Femur (tissue), 1 donor: ENCODE results near the gene SLC22A23.
A peak's percentile ranks its signal among the peaks of the same experiment; 100 is the strongest.

ENCODE experiments used
- DNase-seq: peaks from one replicate; pipeline ENCODE4 v3.0.0-alpha.2; 2017

SLC22A23 gene

GRCh38 chr6:3293271-3294155 is 163.3 kb downstream of the SLC22A23 start:
- DNase-seq, result peak; percentile 13

DNA sequence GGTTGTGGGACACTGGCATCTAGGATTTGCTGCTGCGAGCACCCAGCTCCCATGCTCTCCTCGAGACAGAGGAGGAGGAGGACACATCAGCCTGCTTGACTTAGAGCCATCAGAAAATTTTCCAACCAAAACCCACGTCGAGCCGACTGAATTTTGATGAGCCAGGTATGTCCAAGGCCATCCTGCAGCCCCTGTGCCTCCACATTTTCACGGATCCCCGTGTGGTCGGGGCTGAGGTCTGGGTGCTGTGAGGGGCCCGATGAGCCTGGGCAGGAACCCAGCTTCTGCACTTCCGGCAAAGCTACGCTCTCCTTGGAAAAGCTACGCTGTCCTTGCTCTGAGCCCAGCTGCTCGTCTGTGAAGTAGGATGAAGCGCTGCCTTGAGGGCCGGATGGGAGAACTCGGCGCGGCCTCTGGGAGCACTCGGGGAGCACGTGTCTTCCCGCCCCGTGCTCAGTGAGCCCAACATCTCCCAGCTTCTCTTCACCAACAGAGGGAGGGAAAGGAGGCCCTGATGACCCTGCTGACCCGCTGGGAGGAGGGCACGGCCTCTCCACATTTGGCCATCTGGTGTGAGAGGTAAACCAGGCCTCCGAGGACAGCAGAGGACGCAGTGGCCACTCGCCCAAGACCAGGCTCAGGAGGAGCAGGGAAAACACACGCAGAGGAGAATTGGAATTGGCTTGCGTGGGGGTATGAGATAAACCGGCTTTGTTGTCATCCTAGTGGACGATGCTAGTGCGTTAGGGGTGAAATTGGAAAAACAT is 164.2 kb downstream of the SLC22A23 start:
- DNase-seq, result peak; percentile 19

DNA sequence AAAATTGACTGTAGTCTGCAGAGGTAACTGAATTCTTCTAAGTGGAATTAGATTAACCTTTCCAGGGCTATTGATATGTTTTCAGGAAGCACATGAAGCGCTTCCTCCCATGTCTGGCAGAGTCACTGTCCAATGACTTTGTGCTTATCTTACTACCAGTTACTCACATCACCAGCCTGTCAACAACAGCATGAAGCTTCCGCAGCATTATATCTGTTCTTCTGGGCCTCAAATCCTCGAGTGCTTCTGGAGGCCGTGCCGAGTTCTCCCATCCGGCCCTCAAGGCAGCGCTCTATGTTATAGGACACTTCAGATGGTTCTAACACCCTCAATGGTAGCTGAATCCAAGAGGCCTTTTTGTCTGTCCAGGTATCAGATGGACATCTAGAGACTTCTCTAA is 164.9 kb downstream of the SLC22A23 start:
- peak; percentile 16 for DNase-seq

GRCh38 chr6:3291346-3291745 is 165.5 kb downstream of the SLC22A23 start:
- no peak for DNase-seq

- peak; percentile 6 for DNase-seq
Observed at GRCh38 chr6:3290931-3291211, 166.0 kb downstream of the SLC22A23 start.

DNA sequence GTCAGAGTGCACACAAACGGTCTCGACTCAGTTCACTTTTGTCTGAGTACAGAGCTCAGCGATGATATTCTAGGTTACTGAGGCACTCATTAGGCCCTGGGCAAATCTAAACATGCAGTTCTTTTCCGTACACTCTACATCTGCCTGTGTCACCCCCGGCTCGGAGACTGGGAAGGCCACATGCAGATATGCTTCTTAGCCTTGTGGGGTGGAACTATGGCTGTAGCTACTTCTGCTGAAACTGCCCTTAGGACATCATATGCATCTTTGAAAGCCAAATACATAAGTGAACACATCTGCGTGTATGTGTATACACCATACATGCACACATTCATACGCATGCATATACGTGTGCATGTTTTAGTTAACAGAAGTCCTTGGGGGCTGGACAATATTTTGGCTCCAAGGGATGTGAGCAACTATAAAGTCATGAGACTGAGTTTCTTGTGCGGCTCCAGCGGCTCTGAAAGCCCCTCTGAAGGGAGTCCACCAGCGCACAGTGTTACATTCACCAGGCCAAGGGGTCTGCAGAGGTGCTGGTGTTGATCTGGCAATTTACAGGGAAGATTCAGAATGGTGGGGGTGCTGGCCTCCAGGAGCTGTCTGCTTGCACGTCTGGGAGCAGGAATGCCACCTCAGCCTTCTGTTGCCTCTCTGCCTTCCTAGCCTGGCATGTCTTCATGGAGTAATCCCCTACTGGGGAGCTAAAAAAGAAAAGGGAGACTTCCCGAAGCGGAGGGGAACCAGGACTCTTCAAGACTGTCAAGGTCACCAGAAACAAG is 166.5 kb downstream of the SLC22A23 start:
- DNase-seq, result no peak

- DNase-seq, result peak; percentile 11
Observed at GRCh38 chr6:3289664-3290055, 167.2 kb downstream of the SLC22A23 start.

DNA sequence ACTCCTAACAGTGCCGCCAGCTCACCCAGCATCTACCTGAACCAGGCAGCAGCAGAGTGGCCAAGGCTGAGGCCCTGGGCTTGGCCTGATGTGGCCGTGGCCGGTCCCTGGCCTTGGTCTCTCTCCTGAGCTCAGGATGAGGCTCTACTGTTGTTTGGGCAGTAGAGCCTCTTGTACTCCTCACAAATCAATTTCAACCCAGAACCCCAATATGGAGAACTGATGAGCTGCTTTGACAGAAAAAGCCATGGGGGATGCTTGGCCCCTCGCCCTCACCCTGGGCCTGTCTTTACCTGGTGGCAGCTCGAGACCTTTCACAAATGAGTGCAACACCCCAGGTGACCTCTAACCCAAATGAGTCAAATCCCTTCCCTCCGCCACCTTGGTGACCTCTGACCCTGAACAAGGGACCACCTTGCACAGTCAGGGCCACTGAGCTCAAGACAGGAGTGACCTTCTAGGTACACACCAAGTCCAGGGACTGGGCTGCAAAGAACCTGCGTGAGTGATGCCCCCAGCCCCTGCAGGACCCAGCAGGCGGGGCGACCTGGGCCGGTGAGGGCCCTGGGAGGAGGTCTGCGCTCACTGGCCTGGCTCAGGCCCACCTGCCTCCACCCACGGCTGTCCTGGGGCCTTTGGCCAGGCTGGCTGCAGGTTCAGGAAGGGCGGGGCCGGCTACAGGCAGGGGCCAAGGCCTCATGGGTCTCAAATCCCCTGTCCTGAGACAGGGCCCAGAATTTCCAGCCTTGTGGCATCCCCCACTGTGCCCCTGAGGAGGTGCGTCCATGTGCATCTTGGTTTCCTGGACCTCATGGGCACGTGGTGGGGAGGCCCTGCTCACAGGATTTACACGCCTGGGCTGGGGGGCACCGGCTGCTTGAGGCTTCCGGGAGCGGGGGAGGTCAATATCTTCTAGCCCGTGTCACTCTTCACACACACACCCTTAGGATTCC is 167.9 kb downstream of the SLC22A23 start:
- peak; percentile 21 for DNase-seq

GRCh38 chr6:3287976-3288707 is 168.7 kb downstream of the SLC22A23 start:
- DNase-seq, result peak; percentile 15

- DNase-seq, result peak; percentile 21
Observed at GRCh38 chr6:3287308-3287707, 169.5 kb downstream of the SLC22A23 start.

- DNase-seq, result peak; percentile 16
Observed at GRCh38 chr6:3286641-3287171, 170.1 kb downstream of the SLC22A23 start.

GRCh38 chr6:3285732-3286131 is 171.1 kb downstream of the SLC22A23 start:
- DNase-seq, result no peak

DNA sequence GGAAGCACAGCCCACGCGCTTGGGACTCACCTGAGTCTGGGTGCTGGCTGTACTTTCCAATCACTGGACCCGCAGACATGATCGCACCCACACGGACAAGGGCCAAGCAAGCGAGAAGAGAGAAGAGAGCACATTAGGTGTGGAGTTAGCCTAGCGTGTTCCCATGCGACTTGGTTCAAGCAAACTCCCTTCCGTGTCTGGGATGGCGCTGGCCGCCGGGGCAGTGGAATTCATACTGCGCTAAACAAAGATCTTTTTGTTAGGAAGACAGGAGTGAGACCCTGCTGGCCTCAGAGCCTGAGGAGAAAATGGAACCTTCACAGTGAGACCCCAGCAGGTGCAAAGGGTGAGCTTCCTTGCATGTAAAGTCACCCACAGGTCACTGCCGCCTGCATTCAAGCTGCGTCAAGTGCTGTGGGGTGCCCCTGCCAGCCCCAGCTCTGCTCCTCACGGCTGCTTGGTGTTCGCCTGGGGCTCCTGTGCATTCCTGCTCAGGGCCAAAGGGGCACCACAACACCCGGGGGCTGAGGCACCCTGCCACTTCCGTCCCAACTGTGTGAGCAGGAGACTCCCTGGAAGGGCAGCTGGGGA is 171.7 kb downstream of the SLC22A23 start:
- peak; percentile 19 for DNase-seq

GRCh38 chr6:3284436-3284876 is 172.4 kb downstream of the SLC22A23 start:
- DNase-seq, result peak; percentile 71

- peak; percentile 14 for DNase-seq
Observed at GRCh38 chr6:3283641-3284435, 173.0 kb downstream of the SLC22A23 start.

DNA sequence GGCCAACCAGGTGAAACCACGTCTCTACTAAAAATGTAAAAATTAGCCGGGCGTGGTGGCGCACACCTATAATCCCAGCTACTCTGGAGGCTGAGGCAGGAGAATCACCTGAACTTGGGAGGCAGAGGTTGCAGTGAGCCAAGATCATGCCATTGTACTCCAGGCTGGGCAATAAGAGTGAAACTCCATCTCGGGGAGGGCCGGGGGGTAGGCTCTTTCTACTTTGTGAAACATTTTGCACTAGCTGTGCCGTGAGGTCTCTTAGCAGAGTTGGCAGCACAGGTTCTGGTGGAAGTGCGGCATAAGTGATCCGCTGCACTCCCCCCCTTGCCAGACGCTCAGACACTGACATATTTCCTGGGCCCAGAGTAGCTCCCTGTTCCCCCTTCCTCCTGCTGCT is 173.6 kb downstream of the SLC22A23 start:
- DNase-seq, result no peak

DNA sequence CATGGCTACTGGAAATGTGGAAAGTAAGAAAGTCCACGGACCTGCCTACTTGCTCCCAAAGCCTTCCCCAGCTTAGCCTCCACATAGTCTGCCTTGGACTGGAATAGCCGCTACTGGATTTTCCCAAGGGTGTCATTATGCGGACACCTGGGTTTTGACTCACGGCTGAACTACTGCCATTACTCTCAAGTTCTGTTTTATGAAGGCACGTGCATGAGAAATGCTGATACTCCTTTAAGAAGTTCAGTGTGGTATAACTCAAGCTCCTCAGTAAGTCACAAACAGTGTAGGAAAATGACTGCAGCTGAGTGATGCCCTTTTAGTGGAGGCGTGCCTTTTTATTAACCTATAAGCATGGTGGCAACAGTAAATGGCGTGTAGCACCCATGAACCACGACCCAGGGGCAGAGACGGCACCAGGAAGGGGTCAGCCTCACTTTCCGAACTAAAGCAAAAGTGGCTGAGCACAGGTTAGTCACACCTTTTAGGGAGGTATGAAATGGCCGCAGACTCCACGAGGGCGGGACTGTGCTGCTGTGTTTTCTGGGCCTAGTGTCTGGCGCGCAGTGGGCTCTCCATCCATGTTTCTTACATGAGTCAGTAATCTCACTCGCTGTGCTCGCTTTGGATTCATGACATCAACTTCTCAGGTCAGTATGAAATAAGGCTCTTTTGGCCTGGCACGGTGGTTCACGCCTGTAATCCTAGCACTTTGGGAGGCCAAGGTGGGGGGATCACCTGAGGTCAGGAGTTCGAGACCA is 174.2 kb downstream of the SLC22A23 start:
- peak; percentile 35 for DNase-seq

GRCh38 chr6:3281631-3282475 is 175.0 kb downstream of the SLC22A23 start:
- peak; percentile 28 for DNase-seq
